Measurements from ENCODE around the gene SLC35D1.

DNA sequence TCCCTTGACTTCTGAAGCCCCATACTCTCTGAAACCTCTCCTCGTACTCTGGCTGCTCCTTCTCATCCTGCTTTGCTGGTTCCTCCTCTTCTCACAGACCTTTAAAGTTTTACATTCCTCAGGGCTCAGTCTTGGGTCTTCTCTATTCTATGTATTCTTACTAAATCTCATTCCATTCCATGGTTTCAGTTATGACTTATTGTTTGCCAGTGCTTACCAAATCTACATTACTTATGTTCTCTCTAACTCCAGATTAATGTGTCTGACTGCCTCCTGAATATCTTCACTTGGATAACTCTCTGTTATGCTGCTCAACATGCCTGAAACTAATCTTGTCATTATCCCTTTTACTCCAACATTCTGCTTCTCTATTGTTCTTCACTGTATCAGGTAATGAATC, 5.4 kb upstream of the SLC35D1 start:
- TF ChIP-seq EZH2 (IDR thresholded peaks at IDR 0.05; ENCODE audit: insufficient read depth, poor library complexity, severe bottlenecking) (no peak), EZH2phosphoT487 (IDR thresholded peaks at IDR 0.05; ENCODE audit: insufficient read depth, low read depth) (no peak)
